KMS-11 (cell line): ENCODE data around the gene SCN1A.

Experiments used
- H2AFZ ChIP-seq: fragments of 200-600 bp; sonication (generic); 2 replicates; pipeline ENCODE4 v1.6.1; 2016; ENCODE audit warnings: antibody characterized with exemption, mixed run types, low read depth
- H3K27ac ChIP-seq: fragments of 200-600 bp; sonication (generic); 2 replicates; pipeline ENCODE4 v1.6.1; 2016; ENCODE audit warnings: mild to moderate bottlenecking, mixed run types
- H3K27me3 ChIP-seq: fragments of 200-600 bp; sonication (generic); 2 replicates; pipeline ENCODE4 v1.6.1; 2017; ENCODE audit warnings: mild to moderate bottlenecking, low read depth, mixed run types, moderate library complexity; ENCODE audit not compliant: insufficient read depth
- H3K36me3 ChIP-seq: fragments of 200-600 bp; sonication (generic); 2 replicates; pipeline ENCODE4 v1.6.1; 2017; ENCODE audit warnings: mild to moderate bottlenecking, mixed run types; ENCODE audit not compliant: insufficient read depth
- H3K4me1 ChIP-seq: fragments of 200-600 bp; sonication (generic); 2 replicates; pipeline ENCODE4 v1.6.1; 2016; ENCODE audit warnings: mild to moderate bottlenecking, low read depth, mixed run types; ENCODE audit not compliant: poor library complexity, severe bottlenecking
- H3K4me2 ChIP-seq: fragments of 200-600 bp; sonication (generic); 2 replicates; pipeline ENCODE4 v1.7.0; 2016; ENCODE audit warnings: mild to moderate bottlenecking, mixed run types
- H3K4me3 ChIP-seq: fragments of 200-600 bp; sonication (generic); IDR thresholded peaks from 2 replicates; pipeline ENCODE4 v1.6.1; 2017; ENCODE audit warnings: low read depth, low read length, mixed read lengths; ENCODE audit not compliant: insufficient read depth
- H3K79me2 ChIP-seq: fragments of 200-600 bp; sonication (generic); 2 replicates; pipeline ENCODE4 v1.6.1; 2016; ENCODE audit warnings: low read depth, mixed run types; ENCODE audit not compliant: insufficient read depth
- H3K9ac ChIP-seq: fragments of 200-600 bp; sonication (generic); 2 replicates; pipeline ENCODE4 v1.6.1; 2016; ENCODE audit warnings: mild to moderate bottlenecking, mixed run types
- H4K20me1 ChIP-seq: fragments of 200-600 bp; sonication (generic); 2 replicates; pipeline ENCODE4 v1.6.1; 2016; ENCODE audit warnings: mild to moderate bottlenecking, mixed run types; ENCODE audit not compliant: insufficient read depth
- TF ChIP-seq, protein P1 (sequence below): fragments of 200-600 bp; sonication (generic); conservative IDR thresholded peaks from 2 replicates; pipeline ENCODE4 v1.6.1; 2017; ENCODE audit warnings: low read depth, mild to moderate bottlenecking, antibody characterized with exemption, low read length, moderate library complexity, mixed read lengths

Gene SCN1A

DNA sequence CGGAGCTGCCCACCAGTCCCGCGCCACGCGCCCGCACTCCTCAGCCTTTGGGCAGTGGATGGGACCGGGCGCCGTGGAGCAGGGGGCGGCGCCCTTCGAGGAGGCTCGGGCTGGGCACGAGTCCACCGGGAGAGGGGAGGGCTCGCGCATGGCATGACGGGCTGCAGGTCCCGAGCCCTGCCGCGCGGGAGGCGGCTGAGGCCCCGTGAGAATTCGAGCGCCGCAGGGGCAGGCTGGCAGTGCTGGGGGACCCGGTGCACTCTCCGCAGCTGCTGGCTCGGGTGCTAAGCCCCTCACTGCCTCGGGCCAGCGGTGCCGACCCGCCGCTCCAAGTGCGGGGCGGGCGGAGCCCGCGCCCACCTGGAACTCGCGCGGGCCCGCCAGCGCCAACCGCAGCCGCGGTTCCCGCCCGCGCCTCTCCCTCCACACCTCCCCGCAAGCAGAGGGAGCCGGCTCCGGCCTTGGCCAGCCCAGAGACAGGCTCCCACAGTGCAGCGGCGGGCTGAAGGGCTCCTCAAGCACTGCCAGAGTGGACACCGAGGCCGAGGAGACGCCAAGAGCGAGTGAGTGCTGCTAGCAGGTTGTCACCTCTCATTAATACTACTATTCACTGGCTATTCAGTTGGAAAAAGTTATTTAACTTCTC is 170.7 kb downstream of the SCN1A start:
- H3K27me3 ChIP-seq: no peaks in the 10 kb centered on the region
- no peak overlapping the region for H3K27ac ChIP-seq
- H3K36me3 ChIP-seq: no peaks in the 10 kb centered on the region
- H3K4me2 ChIP-seq: no peak overlapping the region
- H3K4me3 ChIP-seq: no peak overlapping the region
- peaks cover 14% of the 10 kb centered on the region for H3K4me1 ChIP-seq
- TF ChIP-seq, protein P1, sequence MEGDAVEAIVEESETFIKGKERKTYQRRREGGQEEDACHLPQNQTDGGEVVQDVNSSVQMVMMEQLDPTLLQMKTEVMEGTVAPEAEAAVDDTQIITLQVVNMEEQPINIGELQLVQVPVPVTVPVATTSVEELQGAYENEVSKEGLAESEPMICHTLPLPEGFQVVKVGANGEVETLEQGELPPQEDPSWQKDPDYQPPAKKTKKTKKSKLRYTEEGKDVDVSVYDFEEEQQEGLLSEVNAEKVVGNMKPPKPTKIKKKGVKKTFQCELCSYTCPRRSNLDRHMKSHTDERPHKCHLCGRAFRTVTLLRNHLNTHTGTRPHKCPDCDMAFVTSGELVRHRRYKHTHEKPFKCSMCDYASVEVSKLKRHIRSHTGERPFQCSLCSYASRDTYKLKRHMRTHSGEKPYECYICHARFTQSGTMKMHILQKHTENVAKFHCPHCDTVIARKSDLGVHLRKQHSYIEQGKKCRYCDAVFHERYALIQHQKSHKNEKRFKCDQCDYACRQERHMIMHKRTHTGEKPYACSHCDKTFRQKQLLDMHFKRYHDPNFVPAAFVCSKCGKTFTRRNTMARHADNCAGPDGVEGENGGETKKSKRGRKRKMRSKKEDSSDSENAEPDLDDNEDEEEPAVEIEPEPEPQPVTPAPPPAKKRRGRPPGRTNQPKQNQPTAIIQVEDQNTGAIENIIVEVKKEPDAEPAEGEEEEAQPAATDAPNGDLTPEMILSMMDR: no peak
- no peak overlapping the region for H2AFZ ChIP-seq
- H3K9ac ChIP-seq: no peak overlapping the region
- peaks cover 11% of the 10 kb centered on the region; the same call in 1 of the 2 replicates for H3K79me2 ChIP-seq
- no peaks in the 10 kb centered on the region for H4K20me1 ChIP-seq

DNA sequence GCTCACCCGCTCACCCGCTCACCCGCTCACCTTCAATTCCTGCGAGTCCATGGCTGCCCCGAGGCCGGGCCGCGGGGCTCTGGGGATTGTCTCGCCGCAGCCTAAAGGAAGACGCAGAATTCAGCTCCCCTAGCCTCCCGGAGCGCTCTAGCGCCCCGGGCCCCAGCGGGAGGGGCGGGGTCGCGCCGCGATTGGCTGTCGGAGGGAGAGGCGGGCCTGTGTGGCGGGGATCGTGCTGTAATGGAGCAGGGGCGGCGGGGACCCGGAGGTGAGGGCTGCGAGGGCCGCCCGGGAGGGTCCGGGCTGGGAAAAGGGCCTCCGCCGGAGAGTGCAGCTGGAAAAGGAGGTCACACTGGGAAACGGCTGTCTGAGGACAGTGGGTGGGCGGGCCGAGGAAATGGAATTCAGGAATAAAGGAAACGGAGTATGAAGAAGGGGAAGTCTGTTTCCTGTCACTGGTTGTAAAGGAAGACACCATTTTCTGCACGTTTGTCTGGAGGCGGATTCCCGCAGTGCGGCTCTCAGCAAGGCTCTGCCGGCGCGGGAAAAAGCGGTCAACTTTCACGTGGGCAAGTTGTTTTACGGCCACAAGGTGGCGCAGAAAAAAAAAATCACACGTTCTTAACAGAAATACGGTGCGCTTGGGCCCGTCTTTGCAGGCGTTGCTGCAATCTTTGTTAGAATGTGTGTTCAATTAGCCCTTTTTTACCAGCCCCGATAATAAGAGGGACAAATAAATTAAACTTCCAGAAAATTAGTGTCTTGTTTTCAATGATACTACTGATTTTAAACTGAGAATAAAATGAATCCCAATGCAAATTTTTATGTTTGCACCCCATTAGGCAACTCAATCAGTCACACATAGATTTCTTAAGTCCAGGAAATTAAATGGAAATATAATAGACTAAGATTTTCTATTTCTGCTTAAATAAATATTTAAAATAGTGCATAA is 173.9 kb downstream of the SCN1A start, which contains the start of gene TTC21B:
TTC21B (minus strand) TSS at position 122 of the 952 bp plus-strand sequence; CDS start at position 51, 71 bp downstream.
- peak within 1 kb of the TSS; percentile 54 for H3K27ac ChIP-seq

DNA sequence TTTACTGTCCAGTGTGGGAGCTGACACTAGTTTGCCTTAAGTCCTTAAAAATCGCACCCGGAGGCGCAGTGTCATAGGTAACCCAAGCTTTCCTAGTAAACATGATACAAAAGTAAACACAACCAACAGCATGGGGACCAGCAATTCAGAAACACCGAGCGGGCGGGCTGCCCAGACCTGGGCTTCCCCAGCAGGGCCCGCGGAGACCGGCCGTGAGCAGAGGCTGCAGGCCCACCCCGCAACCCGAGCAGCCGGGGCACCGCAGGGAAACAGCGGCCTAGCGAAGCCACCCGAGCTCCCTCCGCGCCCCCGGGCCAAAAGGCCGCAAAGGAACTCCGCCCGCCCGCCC is 174.5 kb downstream of the SCN1A start:
- Histone ChIP-seq H2AFZ (peak overlapping the region; percentile 79), H4K20me1 (no peaks in the 10 kb centered on the region), H3K4me3 (peak overlapping the region; percentile 79), H3K36me3 (no peaks in the 10 kb centered on the region), H3K9ac (peak overlapping the region; percentile 78; the same call in 1 of the 2 replicates), H3K4me1 (peaks cover 21% of the 10 kb centered on the region), H3K27ac (peak overlapping the region; percentile 54), H3K4me2 (peak overlapping the region; percentile 88), H3K79me2 (peaks cover 30% of the 10 kb centered on the region; the same call in 1 of the 2 replicates), H3K27me3 (no peaks in the 10 kb centered on the region)
- TF ChIP-seq, protein P1: no peak

More for the DNA sequence above, 173.9 kb downstream of the SCN1A start, which contains the start of gene TTC21B:
- Histone ChIP-seq H2AFZ (peak within 1 kb of the TSS; percentile 79), H3K4me2 (peak within 1 kb of the TSS; percentile 88), H3K36me3 (no peaks in the 10 kb centered on the region), H3K4me3 (peak within 1 kb of the TSS; percentile 79), H3K4me1 (peaks cover 21% of the 10 kb centered on the region), H3K79me2 (peaks cover 30% of the 10 kb centered on the region; the same call in 1 of the 2 replicates), H4K20me1 (no peaks in the 10 kb centered on the region), H3K27me3 (no peaks in the 10 kb centered on the region), H3K9ac (peak within 1 kb of the TSS; percentile 78; the same call in 1 of the 2 replicates)
- TF ChIP-seq, protein P1: peak; percentile 85

DNA sequence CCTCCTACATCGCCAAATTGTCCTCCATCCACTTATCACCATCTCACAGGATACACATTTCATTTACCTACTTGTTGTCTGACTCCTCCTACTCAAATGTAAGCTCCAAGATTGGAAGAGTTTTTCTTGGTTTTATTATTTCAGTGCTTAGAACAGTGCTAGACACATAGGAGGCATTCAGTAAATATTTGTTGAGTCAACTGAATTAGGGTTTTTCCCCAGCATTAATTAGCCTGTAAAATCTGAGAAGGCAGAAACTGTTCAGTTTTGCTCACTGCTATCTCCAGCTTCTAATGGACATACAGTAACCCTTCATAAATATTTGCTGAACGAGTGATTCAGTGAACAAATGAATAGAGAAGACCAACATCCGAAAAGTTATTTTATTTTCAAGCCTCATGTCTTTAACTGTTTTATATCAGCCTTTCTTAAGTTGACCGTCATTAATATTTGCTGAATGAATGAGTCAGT is 175.0 kb downstream of the SCN1A start:
- TF ChIP-seq, protein P1: no peak
- Histone ChIP-seq H3K27ac (peak overlapping the region; percentile 54), H3K9ac (peak overlapping the region; percentile 78; the same call in 1 of the 2 replicates), H3K27me3 (no peaks in the 10 kb centered on the region), H3K4me2 (peak overlapping the region; percentile 88), H3K4me1 (peaks cover 21% of the 10 kb centered on the region), H2AFZ (peak overlapping the region; percentile 79), H3K79me2 (peaks cover 30% of the 10 kb centered on the region; the same call in 1 of the 2 replicates), H3K36me3 (no peaks in the 10 kb centered on the region), H4K20me1 (no peaks in the 10 kb centered on the region), H3K4me3 (peak overlapping the region; percentile 79)
